Activated naive CD4-positive, alpha-beta T cell treated with anti-CD3 and anti-CD28 coated beads, Interleukin-2, amount 50 U/mL, for 16 hours (primary cell): ENCODE data around the gene GNPTG.

ENCODE experiments used
- DNase-seq: peaks from one replicate; pipeline ENCODE4 v3.0.0-alpha.2; 2020

Gene GNPTG

GRCh38 chr16:1335211-1335971 lies 16.3 kb upstream of the GNPTG start:
- DNase-seq = no peak

GRCh38 chr16:1335996-1336395 lies 15.7 kb upstream of the GNPTG start:
- no peak for DNase-seq

DNA sequence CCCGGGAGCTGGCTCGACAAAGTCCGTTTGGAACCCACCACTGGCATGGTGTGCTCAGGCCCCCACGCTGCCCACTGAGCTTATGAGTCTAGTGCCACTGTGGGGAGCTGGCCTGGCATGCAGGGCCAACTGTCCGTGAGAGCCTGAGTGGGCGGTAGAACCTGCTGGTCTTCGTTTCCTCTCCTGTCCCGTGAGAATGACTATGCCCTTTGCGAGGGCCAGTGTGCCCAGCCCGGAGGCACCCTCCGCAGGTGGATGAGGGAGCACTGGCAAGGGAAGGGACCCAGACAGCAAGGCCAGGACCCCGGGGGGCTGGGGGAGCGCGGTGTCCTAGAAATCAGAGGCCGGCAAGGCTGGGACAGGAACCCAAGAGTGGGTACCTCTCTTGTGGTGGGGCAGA lies 15.1 kb upstream of the GNPTG start:
- no peak for DNase-seq

DNA sequence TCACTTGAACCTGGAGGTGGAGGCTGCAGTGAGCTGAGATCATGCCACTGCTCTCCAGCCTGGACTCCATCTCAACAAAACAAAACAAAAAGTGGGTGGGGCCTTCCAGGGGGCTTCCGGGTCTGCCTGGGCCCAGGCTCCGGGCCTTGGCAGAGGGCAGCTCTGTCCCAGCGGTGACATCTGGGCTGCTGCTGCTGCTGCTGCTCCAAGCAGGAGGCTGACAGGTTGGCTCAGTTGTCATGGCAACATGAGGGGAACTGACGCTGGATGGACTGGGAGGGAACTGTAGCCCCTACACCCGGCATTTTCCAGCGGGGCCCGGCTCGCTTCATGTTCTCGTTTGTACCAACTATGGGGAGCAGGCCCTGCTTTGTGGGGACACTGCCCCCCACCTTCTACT lies 14.2 kb upstream of the GNPTG start:
- DNase-seq = no peak

DNA sequence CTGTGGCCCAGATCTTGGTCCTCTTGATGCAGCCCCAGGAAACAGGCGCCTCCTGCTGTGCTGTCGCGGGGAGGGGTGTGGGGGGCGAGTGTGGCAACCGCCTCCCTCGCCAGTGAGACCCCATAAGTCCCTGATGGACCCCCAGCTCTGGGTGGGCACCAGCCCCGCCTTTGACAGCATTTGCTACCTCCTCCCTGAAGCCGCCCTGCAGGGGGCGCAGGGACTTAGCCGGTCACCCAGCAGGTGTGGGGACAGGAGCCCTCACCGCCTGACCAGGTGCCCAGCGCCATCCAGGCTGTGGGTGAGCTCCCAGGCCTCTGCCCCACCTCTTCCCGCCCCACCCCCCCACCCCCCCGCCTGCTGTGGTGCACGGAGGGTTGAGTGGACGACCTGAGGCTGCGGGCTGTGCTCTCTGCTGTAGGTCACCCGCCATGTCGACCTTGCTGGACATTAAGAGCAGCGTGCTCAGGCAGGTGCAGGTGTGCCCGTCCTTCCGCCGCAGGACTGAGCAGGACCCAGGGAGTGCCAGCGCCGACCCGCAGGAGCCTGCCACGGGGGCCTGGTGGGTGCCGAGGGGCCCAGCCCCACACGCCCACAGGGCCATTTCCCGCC lies 13.5 kb upstream of the GNPTG start:
- DNase-seq = peak; percentile 36

DNA sequence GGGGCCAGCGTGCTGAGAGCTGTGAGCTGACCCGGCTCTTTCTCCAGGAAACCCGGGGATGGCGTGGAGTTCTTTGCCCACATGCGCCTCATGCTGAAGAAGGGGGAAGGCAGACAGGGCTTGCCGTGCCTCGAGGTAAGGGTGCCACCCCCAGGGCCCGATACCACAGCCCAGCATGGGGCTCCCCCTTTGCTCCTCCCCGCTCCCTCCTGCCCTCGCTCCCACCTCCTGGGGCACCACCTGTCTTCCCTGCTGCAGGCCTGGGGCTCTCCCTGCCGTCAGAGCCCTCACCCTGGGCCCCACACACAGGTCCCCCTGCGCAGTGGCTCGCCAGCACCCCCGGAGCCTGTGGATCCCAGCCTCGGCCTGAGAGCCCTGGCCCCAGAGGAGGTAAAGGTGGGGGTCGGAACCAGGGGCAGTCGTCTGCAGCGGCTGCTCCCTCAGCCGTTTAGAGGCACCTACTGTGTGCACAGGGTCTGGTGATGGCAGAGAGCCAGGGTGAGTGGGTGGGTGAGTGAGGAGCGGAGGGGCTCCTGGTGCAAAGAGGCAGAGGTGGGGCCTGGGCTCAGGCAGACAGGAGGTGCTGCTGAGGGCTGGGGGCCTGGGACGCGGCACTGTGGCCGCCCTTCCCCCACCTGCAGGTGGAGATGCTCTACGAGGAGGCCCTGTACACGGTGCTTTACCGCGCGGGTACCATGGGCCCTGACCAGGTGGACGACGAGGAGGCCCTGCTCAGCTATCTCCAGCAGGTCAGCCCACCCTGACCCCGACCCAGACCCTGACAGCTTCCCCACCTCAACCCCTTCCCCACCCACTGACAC lies 12.7 kb upstream of the GNPTG start:
- DNase-seq = no peak

DNA sequence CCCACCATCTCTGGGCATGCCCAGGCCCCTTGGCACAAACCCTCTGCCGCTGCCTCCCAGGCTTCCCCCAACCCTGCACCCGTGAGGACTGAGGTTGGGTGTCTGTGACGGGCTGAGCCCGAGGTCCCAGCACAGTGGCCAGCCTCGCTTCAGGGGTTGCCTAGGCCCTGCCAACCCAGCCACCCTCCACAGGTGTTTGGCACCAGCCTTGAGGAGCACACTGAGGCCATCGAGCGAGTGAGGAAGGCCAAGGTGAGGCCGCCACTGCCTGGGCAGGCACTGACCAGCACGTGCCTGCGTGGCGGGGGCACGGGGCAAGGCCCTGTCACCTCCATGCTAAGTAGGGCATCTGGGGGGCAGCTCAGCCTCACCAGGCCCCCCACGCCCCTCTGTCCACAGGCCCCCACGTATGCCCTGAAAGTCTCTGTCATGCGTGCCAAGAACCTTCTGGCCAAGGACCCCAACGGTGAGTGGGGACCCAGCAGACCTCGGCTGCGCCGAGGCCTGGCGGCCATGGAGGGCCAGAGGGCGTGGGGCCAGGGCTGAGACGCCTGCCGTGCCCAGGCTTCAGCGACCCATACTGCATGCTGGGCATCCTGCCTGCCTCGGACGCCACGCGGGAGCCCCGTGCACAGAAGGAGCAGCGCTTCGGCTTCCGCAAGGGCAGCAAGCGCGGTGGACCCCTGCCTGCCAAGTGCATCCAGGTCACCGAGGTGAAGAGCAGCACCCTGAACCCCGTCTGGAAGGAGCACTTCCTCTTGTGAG lies 10.8 kb upstream of the GNPTG start:
- DNase-seq = no peak

DNA sequence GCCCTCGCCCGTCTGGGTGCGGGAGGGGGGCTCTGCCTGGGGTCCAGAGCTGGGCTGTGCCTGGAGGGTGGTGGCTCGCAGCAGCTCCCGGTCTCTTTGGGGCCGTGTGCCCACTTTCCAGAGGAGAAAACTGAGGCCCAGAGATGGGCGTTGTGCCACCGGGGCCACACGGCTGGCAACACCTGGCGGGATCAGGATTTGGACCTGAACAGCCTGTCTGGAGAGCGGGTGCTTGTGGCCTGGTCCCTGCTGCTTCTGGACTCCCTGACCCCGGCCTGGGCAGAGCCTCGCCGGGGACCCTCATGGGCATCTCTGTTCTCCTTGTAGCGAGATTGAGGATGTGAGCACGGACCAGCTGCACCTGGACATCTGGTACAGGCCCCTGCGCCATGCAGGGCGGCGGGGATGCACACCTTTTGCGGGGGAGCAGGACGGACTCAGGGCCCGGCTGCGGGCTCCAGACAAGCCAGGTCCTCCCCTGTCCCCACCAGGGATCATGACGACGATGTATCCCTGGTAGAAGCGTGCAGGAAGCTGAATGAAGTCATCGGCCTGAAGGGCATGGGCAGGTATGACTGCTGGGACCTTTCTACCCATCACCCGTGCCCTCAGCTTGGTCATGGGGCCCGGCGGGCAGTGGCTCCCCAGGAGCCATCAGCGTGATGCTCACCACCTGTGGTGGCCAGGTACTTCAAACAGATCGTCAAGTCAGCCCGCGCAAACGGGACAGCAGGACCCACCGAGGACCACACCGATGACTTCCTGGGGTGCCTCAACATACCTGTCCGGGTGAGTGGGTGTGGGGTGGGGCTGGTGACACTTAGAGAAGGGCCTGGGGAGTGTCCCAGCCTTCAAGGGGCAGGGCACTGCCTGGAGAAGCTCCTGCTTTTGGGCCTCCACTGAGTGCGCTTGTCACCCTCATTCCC lies 10.0 kb upstream of the GNPTG start:
- no peak for DNase-seq

GRCh38 chr16:1342526-1343427 lies 9.0 kb upstream of the GNPTG start:
- DNase-seq = peak; percentile 86

DNA sequence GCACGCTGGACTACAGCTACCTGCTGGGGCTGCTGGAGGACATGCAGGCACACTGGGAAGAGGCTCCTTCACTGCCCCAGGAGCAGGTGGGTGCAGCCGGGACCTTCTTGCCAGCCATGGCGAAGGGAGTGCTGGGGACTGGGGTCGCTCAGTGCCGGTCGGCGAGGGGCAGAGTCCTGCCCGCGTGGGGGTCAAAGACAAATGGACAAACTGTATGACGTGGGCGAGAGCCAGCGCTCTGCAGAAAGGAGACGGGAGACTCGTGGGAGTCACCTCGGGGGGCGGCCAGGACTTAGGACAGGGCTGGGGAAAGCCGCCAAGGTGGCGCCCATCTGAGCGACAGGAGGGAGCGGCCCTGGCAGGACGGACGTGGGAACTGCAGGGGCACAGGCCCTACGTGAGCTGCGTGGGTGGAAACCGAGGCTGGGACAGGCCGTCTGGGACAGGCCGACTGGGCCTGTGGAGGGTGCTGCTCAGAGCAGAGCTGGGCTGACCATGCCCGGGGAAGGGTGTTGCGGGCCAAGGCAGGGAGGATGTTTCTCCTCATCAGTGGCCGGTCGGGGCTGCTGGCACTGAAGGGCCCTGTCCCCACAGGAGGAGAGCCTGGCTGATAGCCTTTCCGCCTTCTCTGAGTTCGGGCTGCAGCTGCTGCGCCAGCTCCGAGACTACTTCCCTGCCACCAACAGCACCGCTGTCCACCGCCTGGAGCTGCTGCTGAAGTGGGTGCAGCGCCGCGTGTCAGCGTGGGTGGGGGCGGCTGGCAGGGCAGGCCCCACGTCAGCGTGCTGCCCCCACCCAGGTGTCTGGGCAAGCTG lies 8.1 kb upstream of the GNPTG start:
- no peak for DNase-seq

GRCh38 chr16:1344499-1344898 lies 7.2 kb upstream of the GNPTG start:
- no peak for DNase-seq

DNA sequence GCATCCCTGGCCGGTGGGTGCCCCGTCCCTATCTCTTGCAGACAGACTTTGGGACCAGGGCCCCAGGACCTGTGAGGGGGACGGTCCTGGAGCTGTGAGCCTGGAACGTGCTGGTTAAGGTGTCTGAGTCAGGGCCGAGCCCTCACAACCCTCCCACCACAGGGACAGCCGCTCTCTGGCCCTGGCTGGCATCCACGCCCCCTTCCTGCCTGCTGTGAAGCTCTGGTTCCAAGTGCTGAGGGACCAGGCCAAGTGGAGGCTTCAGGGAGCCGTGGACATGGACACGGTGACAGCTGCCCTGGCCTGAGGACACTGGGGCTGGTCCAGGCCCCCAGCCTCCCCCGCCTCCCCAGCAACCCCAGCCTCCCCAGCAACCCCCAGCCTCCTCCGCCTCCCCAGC lies 6.6 kb upstream of the GNPTG start:
- no peak for DNase-seq

DNA sequence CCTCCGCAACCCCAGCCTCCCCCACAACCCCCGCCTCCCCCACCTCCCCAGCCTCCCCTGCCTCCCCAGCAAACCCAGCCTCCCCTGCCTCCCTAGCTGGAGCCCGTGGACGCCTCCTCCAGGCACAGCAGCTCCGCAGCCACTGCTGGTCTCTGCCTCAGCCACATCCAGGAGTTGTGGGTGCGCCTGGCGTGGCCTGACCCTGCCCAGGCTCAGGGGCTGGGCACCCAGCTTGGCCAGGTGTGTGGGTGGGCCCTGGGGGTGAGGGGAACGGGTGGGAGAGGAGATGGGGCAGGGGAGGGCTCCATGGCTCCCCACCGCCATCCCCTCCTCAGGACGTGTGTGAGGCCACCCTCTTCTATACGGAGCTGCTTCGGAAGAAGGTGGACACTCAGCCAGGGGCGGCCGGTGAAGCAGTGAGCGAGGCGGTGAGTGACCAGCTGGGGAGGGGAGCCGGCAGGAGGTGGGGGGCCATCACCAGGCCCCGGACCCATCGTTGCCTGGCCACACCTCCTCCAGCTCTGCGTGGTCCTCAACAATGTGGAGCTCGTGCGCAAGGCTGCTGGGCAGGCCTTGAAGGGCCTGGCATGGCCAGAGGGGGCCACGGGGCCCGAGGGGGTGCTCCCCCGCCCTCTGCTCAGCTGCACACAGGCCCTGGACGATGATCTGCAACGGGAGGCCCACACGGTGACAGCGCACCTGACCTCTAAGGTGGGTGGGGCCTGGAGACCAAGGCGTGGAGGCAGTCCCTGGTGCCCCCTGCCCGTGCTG lies 5.9 kb upstream of the GNPTG start:
- DNase-seq = no peak

DNA sequence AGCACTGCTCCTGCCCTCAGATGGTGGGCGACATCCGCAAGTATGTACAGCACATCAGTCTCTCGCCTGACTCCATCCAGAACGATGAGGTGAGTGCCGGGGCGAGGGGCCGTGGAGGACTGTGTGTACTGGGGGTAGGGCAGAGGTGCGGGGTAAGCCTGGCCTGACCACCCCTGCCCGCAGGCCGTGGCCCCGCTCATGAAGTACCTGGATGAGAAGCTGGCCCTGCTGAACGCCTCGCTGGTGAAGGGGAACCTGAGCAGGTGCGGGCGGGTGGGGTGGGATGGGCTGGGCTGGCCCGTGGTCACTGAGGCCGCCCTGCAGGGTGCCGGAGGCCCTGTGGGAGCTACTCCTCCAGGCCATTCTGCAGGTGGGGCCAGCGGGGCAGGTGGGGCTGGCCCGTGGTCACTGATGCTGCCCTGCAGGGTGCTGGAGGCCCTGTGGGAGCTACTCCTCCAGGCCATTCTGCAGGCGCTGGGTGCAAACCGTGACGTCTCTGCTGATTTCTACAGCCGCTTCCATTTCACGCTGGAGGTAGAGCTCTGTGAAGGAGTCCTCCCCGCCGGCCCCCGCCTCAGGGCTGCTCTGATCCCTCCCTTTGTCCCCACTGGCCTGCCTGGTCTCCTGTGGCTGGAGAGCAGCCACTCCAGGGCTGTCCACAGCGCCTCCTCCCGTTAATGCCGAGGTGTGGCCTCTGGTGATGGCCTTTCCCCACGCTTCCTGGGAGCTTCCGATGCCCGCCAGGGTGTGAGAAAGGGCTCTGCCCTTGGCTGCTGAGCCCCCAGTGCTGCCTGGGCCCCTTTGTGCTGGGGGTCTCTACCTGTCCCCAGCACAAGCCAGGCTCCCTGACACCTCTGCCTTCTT lies 5.1 kb upstream of the GNPTG start:
- DNase-seq = no peak

GRCh38 chr16:1347286-1347855 lies 4.4 kb upstream of the GNPTG start:
- DNase-seq = no peak

DNA sequence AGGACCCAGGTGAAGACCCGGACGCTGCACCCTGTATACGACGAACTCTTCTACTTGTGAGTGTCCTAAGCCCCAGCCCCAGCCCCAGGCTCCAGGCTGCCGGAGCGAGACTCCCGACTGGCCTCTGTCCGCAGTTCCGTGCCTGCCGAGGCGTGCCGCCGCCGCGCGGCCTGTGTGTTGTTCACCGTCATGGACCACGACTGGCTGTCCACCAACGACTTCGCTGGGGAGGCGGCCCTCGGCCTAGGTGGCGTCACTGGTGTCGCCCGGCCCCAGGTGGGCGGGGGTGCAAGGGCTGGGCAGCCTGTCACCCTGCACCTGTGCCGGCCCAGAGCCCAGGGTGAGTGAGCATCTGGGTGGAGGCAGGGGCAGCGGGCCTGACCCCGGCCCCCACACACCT lies 3.8 kb upstream of the GNPTG start:
- DNase-seq = no peak

GRCh38 chr16:1348441-1348840 lies 3.3 kb upstream of the GNPTG start:
- no peak for DNase-seq

DNA sequence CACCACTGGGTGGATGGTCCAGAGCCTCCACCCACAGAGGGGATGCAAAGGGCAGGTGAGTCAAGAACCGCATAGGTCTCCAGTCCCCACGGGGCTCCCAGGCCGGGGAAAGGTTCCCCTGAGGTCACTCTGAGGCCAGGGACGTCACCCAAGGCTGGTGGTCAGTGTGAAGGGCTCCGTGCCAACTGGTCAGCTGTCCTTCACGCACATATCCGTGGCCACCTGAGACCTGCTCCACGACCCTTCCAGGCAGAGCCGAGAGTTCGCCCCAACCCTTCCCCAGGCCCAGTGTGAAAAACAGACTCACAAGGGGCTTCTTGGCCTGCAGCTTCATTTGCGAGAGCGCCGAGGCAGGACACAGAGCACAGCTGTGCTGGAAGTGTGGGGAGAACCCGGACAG lies 2.8 kb upstream of the GNPTG start:
- no peak for DNase-seq
